Measurements from ENCODE around the gene THTPA. TPM values are rescaled to one million over a fixed set of nuclear protein-coding genes. Genes with fewer than 3 reads are reported as not detected.

THTPA gene
- total RNA-seq, 4 donors from 2014 or later = 23.3 to 48.5 (median 37.6) TPM

DNA sequence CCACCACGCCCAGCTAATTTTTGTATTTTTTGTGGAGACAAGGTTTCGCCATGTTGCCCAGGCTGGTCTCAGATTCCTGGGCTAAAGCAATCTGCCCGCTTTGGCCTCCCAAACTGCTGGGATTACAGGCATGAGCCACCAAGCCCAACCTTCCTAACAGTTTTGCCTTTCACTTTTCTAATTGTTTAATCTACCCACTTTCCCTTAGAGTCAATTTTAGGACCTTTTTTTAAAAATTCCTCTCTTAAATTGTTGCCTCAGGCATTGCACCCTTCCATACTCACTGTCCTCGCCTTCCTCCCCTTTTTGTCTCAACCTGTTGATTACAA lies 16.0 kb upstream of the THTPA start:
- H3K9me3 ChIP-seq = no peaks in the 10 kb centered on the region
- DNase-seq = no peak
- no peaks in the 10 kb centered on the region for H3K36me3 ChIP-seq
- TF ChIP-seq, protein P1, sequence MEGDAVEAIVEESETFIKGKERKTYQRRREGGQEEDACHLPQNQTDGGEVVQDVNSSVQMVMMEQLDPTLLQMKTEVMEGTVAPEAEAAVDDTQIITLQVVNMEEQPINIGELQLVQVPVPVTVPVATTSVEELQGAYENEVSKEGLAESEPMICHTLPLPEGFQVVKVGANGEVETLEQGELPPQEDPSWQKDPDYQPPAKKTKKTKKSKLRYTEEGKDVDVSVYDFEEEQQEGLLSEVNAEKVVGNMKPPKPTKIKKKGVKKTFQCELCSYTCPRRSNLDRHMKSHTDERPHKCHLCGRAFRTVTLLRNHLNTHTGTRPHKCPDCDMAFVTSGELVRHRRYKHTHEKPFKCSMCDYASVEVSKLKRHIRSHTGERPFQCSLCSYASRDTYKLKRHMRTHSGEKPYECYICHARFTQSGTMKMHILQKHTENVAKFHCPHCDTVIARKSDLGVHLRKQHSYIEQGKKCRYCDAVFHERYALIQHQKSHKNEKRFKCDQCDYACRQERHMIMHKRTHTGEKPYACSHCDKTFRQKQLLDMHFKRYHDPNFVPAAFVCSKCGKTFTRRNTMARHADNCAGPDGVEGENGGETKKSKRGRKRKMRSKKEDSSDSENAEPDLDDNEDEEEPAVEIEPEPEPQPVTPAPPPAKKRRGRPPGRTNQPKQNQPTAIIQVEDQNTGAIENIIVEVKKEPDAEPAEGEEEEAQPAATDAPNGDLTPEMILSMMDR (IDR thresholded peaks at IDR 0.05) = no peak
- TF ChIP-seq POLR2A (IDR thresholded peaks at IDR 0.05) = no peak
- H3K27ac ChIP-seq = no peak overlapping the region
- H3K27me3 ChIP-seq = no peaks in the 10 kb centered on the region
- H3K4me1 ChIP-seq = no peaks in the 10 kb centered on the region
- H3K4me3 ChIP-seq = no peak overlapping the region

DNA sequence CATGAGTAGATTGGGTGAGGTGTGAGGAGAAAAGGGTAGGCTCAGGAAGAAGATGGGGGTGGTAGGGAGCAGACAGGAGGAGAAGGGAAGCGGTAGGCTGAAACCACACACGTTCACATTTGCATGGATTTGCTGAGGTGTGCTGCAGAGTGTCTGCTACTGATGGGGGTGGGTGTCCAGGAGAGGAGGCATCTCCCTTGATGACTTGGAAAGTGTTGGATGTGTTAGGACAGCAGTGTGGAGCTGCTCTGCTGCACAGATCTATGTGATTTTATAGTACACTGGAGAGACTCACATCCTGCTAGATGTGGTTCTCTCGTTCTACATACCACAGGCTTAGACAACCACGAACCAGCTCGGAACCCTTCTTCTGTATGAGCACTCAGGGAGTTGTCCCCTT lies 13.8 kb upstream of the THTPA start:
- Histone ChIP-seq H3K4me1 (no peaks in the 10 kb centered on the region), H3K9me3 (no peaks in the 10 kb centered on the region), H3K27ac (no peak overlapping the region), H3K27me3 (no peaks in the 10 kb centered on the region), H3K4me3 (no peak overlapping the region), H3K36me3 (no peaks in the 10 kb centered on the region)
- DNase-seq = no peak
- no peak for TF ChIP-seq POLR2A (IDR thresholded peaks at IDR 0.05)
- TF ChIP-seq, protein P1 (IDR thresholded peaks at IDR 0.05) = no peak

DNA sequence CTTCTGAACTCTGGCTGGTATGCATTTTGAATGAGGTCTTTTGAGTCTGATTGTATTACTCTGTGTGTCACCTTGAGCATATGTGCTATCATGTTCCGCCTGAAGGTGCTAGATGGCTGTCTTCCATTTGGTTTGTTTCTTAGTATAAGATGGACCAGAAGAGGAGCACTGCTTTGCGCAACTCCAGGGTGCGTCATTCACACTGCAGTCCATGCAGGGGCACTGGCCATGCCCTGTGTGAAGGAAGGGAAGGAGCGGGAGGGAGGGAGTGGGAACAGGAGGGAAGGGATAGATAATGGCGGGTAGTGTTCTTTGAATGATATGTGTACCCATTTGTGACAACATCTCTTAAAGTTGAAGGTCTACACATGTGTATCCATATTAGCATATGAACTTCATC lies 12.7 kb upstream of the THTPA start:
- no peak for TF ChIP-seq POLR2A (IDR thresholded peaks at IDR 0.05)
- TF ChIP-seq, protein P1 (IDR thresholded peaks at IDR 0.05) = no peak
- H3K27me3 ChIP-seq = no peaks in the 10 kb centered on the region
- no peaks in the 10 kb centered on the region for H3K36me3 ChIP-seq
- no peak overlapping the region for H3K27ac ChIP-seq
- no peaks in the 10 kb centered on the region for H3K9me3 ChIP-seq
- no peak for DNase-seq
- no peak overlapping the region for H3K4me3 ChIP-seq
- H3K4me1 ChIP-seq = no peaks in the 10 kb centered on the region

DNA sequence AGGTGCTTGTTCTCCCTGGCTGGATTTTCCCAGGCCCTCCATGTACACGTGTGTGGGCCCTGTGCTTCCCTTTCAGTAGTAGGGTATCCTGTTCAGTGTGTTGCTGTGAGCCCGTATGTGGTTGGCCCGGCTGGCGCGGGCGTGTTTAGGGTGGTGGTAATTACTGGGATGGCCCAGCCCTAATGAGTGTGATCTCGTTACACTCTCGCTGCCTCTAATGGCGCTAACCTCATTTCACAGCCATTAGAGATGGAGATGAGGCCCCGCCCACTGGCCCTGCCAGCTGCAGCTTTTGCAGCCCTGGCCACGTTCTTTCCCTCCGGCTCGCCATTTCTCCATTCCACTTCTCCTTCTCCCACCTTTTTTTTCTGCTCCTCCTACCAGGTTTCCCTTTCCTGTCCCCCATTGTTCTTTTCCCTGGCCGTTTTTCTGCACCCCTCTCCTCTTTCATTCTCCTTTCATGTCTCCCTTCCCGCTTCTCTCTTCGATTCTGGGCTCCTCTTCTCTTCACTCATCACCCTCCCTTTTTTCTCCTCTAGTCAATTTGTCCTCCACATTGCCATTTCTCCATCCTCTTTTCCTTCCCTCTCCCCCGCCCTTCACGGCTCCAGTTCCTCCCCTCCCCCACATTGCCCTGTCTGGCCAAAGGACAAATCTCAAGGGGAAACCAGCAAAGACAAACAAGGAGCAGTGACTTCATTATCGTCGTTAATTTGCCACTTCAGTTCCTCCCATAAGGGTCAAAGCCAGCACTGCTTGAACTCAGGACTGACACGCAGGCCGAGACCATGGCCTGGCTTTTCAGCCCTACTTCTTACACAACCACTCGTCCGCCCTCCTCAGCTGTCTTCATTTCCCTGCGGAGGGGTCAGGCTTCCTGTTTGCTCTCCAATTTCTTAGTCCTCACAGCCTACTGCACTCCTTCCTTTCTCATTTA lies 11.3 kb upstream of the THTPA start:
- peak in 2 of 3 donors; percentile 65 to 69 for DNase-seq
- TF ChIP-seq POLR2A (IDR thresholded peaks at IDR 0.05) = no peak
- TF ChIP-seq, protein P1 (IDR thresholded peaks at IDR 0.05) = no peak
- no peak overlapping the region for H3K4me3 ChIP-seq
- no peaks in the 10 kb centered on the region for H3K4me1 ChIP-seq
- no peaks in the 10 kb centered on the region for H3K27me3 ChIP-seq
- no peaks in the 10 kb centered on the region for H3K9me3 ChIP-seq
- no peak overlapping the region for H3K27ac ChIP-seq
- H3K36me3 ChIP-seq = no peaks in the 10 kb centered on the region

DNA sequence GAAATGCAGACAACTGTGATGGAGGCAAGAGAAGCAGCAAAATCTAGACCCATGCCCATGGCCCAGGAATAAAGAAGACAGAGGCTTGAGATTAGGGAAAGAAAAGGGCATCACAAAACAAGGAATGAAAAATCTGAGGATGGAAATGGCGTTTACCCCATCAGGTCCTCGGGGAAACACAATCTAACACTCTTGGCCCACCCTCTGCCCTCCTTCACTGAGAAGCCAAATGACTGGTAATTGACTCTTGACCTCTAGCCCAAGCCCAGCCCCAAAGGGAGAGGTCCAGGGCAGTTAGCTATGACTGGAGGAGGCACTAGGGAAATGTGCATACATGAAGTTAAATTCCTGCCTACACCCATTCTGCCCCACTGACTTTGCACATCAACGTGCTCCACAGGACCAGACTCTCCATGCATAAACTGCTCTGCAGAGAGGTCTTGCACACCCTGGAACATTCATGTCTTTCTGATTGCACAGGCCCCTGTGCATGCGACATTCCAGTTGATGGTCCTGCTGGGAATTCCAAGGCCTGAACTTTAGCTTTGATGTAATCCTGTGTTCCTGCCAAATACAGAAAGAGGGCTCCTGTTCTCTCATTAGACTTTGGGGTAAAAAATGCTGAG lies 10.2 kb upstream of the THTPA start:
- Histone ChIP-seq H3K4me1 (peaks cover 0 to 6% (median 2%) of the 10 kb centered on the region in 4 donors), H3K27me3 (no peaks in the 10 kb centered on the region), H3K27ac (no peak overlapping the region), H3K36me3 (no peaks in the 10 kb centered on the region), H3K9me3 (no peaks in the 10 kb centered on the region), H3K4me3 (no peak overlapping the region)
- DNase-seq = no peak
- no peak for TF ChIP-seq POLR2A (IDR thresholded peaks at IDR 0.05)
- TF ChIP-seq, protein P1 (IDR thresholded peaks at IDR 0.05) = no peak
